ENCODE measurements around the gene BEGAIN. TPM values are rescaled to one million over a fixed set of nuclear protein-coding genes. Genes with fewer than 3 reads are reported as not detected.

The BEGAIN gene
- total RNA-seq, 1 experiment from 2014 or later: 3.3 TPM

DNA sequence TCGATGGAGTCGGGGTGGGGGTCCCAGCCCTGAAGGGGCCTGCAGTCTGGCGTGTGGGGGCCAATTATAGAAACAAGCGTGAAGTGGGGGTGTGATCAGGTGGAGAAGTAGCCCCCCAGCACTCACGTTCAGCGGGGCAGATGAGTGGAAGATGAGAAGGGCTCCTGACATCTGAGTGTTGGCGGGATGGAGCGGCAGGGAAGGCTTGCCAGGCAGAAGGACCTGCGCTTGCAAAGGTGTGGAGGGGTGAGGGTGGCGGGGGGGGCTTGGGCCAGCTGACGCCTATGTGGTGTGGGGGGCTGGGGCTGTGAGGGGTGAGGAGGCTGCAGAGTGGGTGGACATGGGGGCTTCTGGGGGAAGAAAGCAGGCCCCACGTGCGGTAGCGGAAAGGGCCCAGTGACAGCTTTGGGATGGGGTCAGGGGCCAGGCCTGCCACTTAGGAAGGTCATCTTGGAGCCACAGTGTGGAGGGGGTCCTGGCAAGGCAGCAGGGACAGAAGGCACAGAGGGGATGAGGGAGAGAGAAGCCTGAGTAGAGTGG, 22.2 kb upstream of the BEGAIN start:
- no peaks in the 10 kb centered on the region for H3K27me3 ChIP-seq (ENCODE audit: control insufficient read depth, insufficient read depth, low read length)
- no peaks in the 10 kb centered on the region for H3K36me3 ChIP-seq (replicated peaks; ENCODE audit: control insufficient read depth, insufficient read depth, low read length)
- peak; percentile 60 for DNase-seq
- H3K4me3 ChIP-seq (ENCODE audit: insufficient read depth, low read depth, low read length): no peak overlapping the region

DNA sequence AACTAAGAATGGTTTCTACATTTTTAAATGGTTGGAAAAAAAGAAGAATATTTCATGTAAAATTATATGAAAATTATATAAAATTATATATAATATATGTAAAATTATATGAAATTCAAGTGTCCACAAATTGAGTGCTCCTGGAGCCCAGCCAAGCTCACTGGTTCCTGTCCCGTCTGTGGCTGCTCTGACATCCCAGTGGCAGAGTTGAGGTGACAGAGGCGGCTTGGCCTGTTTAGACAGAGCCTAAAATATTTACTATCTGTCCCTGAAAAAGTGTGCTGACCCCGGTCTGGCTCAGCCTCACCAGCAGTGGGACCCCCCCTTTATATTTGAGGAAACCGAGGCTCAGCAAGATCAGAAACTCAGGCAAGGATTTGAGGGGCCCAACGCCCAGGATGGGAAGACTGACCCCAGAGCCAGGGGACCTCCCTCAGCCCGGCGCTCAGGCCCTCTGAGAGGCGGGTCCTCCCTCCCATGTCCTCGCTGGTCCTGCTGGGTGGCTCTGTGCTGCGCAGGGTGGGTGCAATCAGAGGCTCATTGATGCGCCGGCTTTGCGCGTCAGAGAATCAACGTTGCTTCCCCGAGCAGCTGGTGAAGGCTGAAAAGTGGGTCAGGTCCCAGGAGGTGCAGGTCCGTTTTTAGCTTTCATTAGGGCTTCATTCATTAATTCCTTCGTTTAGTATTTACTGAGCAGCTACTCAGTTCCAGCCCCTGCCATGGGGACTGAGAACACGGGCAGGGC, 21.5 kb upstream of the BEGAIN start:
- H3K27me3 ChIP-seq (ENCODE audit: control insufficient read depth, insufficient read depth, low read length): no peaks in the 10 kb centered on the region
- DNase-seq: no peak
- H3K36me3 ChIP-seq (replicated peaks; ENCODE audit: control insufficient read depth, insufficient read depth, low read length): no peaks in the 10 kb centered on the region
- H3K4me3 ChIP-seq (ENCODE audit: insufficient read depth, low read depth, low read length): no peak overlapping the region

DNA sequence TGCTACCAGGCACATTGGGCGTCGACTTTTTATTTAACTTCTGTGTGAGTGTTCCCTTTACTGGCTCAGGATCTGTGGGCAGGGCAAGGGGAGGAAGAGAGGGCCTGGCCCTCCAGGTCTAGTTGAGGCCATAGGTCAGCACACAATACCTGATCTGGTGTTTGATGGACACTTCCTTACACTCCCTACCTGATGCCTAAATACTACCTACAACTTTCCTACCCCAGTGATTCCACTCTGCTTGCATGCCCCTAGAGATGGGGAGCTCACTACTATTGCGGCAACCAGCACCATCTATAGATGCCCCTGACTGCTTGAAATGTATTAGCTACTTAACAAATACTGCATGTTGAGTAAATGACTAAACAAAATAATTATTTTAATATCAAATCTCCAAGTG, 20.8 kb upstream of the BEGAIN start:
- DNase-seq: no peak
- H3K4me3 ChIP-seq (ENCODE audit: insufficient read depth, low read depth, low read length): no peak overlapping the region
- H3K27me3 ChIP-seq (ENCODE audit: control insufficient read depth, insufficient read depth, low read length): no peaks in the 10 kb centered on the region
- no peaks in the 10 kb centered on the region for H3K36me3 ChIP-seq (replicated peaks; ENCODE audit: control insufficient read depth, insufficient read depth, low read length)

DNA sequence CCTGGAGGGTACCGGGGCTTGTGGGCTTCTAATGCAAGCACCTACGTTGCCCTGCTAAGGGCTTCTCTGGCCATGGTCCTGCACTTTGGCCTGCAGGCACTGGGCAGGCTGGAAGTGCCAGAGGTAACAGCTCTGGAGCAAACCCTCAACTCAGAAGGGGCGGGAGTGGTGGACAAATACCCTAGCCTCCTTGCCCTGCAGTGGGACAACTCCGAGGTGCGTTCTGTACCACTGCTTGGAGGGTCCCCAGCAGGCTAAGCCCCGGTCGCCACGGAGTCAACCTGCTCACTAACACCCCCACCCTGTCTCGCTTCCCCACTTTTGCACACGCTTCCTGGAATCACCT, 20.4 kb upstream of the BEGAIN start:
- no peaks in the 10 kb centered on the region for H3K36me3 ChIP-seq (replicated peaks; ENCODE audit: control insufficient read depth, insufficient read depth, low read length)
- peak; percentile 45 for DNase-seq
- H3K4me3 ChIP-seq (ENCODE audit: insufficient read depth, low read depth, low read length): no peak overlapping the region
- no peaks in the 10 kb centered on the region for H3K27me3 ChIP-seq (ENCODE audit: control insufficient read depth, insufficient read depth, low read length)

DNA sequence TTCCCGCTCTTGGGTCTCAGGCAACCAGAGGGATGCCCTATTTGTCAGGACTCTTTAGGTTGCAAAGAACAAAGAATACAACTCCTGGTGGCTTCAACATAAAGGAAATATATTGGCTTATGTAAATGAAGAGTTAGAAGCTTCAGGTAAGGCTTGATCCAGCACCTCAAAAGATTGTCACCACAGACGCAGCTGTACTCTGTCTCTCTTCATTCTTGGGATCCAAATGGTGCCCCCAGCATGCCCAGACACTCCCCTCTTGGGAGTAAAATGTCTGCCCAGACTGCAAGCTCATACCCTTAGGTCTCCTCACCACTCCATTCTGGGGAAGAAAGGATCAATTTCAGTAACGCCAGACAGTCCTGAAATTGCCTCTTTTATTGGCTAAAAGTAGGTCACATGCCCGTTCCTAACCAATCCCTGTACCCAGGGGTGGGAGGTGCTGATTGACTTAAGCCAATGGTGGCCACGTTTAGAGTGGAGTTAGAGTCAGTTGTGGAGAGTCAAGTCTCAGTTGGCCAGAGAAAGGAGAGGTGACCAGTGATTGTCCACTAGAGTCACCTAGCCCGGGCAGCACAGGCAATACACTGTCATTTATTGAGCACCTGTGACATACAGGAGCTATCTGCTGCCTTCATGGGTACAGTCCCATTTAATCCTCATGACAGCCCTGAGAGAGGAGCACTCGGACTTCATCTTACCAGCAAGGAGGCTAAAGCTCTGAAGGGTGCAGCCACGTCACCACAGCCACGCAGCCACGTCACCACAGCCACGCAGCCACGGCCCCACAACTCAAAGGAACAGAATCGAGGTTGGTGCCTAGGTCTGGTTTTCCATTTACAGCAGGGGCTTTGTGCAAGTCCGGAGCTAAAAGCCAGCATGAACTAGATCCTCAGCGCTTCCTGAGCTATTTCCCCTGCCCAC, 19.7 kb upstream of the BEGAIN start:
- no peak overlapping the region for H3K4me3 ChIP-seq (ENCODE audit: insufficient read depth, low read depth, low read length)
- no peaks in the 10 kb centered on the region for H3K27me3 ChIP-seq (ENCODE audit: control insufficient read depth, insufficient read depth, low read length)
- DNase-seq: peak; percentile 42
- no peaks in the 10 kb centered on the region for H3K36me3 ChIP-seq (replicated peaks; ENCODE audit: control insufficient read depth, insufficient read depth, low read length)

DNA sequence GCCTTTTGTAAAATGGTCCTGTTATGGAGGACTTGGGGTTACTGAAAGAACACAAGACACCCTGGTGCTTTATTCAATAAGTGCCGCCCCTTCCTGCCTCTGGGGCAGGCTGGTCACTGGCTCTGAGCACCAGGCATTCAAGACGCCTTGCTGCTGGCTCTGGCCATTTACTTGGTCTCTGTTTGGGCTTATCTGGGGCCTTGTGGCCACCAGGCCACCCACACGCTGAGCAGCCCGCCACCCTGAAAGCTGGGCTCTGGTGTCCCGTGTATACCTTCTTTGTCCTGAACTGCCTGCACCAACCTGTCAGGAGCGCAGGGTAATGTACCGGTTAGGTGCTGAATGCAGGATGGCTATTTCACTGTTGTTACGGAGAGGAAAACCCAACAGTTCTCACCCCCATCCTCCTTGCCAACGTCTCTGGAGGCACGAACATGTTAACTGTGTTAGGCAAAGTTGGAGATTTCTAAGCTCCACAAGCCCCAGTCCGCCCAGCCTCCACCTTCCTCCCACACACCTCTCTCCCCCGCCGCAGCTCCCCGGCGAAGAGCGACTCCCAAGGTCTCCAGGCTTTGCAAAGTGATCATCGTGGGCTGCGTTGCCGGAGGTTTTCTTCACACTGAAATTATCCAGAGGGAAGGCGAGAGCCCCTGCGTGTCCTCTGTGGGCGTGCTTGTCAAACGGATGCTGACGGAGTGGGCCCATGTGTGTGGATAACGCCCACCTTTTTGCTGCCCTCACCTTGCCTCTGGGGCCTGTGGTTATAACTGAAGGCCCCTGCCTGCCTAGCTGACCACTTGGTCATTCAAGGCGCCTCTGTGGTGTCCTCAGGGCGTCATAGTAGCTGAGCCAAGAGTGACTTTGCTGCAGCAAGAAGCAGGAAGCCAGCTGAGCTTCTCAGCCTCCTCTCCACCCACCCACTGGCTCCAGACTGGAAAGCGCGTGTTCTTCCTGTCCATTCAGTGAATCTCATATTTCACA, 18.8 kb upstream of the BEGAIN start:
- no peak overlapping the region for H3K4me3 ChIP-seq (ENCODE audit: insufficient read depth, low read depth, low read length)
- DNase-seq: peak; percentile 60
- no peaks in the 10 kb centered on the region for H3K27me3 ChIP-seq (ENCODE audit: control insufficient read depth, insufficient read depth, low read length)
- H3K36me3 ChIP-seq (replicated peaks; ENCODE audit: control insufficient read depth, insufficient read depth, low read length): no peaks in the 10 kb centered on the region

DNA sequence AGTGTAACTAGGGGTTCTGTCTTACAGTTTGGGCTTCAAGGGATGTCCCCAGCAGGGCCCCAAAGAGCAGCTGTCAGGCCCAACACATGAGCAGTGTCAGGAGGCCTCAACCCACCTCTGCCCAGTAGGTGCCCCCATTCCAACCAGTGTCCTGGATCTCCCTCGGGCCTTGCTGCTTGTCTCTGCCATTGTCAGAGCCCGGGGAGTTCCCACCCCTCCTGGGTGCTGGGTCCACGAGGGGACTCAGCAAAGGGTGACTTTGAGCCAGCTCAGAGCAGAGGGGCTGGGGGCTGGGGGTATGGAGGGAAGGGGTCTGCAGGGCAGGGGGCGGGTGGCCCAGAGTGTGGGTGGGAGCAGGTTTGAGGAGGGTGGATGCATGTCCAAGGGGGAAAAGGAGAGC, 18.0 kb upstream of the BEGAIN start:
- no peaks in the 10 kb centered on the region for H3K36me3 ChIP-seq (replicated peaks; ENCODE audit: control insufficient read depth, insufficient read depth, low read length)
- DNase-seq: peak; percentile 41
- no peaks in the 10 kb centered on the region for H3K27me3 ChIP-seq (ENCODE audit: control insufficient read depth, insufficient read depth, low read length)
- H3K4me3 ChIP-seq (ENCODE audit: insufficient read depth, low read depth, low read length): no peak overlapping the region

DNA sequence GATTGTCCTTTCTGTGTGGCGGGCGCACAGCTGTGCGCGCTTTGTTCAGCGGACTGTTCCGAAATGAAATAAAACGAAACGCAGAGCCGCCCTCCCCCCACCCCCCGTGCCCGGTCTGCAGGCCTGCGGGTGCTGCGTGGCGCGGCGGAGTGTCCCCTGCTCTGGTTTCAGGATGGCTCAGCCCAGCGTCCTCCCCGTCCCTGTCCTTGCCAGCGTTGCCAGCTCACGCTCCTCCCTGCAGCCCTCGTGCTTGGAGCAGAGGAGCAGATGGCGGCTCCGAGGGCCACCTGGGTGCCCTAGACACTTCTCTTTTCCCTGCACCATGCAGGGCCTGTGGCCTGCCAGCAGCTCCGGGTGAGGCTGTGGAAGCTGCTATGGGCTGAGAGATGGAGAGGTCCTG, 17.5 kb upstream of the BEGAIN start:
- no peaks in the 10 kb centered on the region for H3K27me3 ChIP-seq (ENCODE audit: control insufficient read depth, insufficient read depth, low read length)
- H3K4me3 ChIP-seq (ENCODE audit: insufficient read depth, low read depth, low read length): no peak overlapping the region
- no peaks in the 10 kb centered on the region for H3K36me3 ChIP-seq (replicated peaks; ENCODE audit: control insufficient read depth, insufficient read depth, low read length)
- peak; percentile 62 for DNase-seq

DNA sequence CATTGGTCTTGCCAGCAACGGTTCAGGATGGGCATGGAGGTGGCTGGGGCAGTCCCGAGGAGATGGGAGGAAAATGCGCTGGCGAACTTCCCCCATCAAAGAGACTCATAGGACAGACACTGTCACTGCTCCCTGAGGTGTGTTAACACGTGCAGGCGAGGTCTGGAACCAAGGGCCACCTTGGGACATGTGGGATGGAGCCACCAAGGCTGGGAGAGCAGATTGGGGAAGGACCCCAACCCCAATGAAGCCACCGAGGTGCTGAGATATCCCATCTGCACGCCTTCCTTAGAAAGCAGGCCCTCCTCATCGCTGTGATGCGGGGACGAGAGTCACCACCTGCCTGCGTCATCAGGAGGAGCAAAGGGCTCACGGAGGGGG, 16.9 kb upstream of the BEGAIN start:
- DNase-seq: peak; percentile 46
- Histone ChIP-seq H3K4me3 (ENCODE audit: insufficient read depth, low read depth, low read length) (no peak overlapping the region), H3K27me3 (ENCODE audit: control insufficient read depth, insufficient read depth, low read length) (no peaks in the 10 kb centered on the region), H3K36me3 (replicated peaks; ENCODE audit: control insufficient read depth, insufficient read depth, low read length) (no peaks in the 10 kb centered on the region)

DNA sequence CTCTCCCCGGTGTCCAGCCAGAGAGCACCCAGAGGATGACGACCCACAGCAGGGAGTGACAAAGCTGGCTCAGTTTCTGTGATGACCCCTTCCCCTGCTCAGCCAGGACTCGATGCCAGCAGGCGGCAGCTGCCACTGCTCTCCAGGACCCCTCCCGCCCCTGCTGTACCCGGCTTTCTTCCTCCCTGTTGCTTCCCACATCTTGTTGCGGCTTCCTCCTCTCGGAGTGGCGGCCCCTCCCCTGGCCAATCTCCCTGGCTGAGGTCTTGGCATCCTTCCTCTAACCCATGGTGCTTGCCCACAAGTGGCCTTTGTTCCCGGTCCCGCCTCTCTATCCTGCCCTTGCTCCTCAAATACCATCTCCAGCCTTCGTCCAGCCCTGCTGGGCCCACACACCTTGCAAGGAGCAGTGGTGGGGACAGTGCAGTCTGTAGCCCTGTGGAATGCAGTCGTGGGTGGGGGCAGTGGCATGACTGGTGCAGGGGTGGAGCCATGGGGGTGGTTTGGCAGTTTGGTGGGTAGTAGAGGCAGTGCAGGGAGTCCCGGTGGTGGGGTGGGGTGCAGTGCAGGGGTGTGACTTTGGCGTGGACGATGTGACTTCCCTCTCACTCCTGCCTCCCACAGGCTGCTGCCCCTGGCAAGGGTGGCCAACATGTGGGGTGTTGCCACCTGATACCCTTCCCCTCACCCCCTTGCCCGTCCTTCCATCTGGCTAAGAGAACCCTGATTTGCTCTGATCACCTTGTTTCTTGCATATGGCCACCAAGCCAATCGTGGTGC, 16.3 kb upstream of the BEGAIN start:
- H3K36me3 ChIP-seq (replicated peaks; ENCODE audit: control insufficient read depth, insufficient read depth, low read length): no peaks in the 10 kb centered on the region
- peak; percentile 67 for DNase-seq
- H3K27me3 ChIP-seq (ENCODE audit: control insufficient read depth, insufficient read depth, low read length): no peaks in the 10 kb centered on the region; the same call in 1 of the 2 replicates
- no peak overlapping the region for H3K4me3 ChIP-seq (ENCODE audit: insufficient read depth, low read depth, low read length)

DNA sequence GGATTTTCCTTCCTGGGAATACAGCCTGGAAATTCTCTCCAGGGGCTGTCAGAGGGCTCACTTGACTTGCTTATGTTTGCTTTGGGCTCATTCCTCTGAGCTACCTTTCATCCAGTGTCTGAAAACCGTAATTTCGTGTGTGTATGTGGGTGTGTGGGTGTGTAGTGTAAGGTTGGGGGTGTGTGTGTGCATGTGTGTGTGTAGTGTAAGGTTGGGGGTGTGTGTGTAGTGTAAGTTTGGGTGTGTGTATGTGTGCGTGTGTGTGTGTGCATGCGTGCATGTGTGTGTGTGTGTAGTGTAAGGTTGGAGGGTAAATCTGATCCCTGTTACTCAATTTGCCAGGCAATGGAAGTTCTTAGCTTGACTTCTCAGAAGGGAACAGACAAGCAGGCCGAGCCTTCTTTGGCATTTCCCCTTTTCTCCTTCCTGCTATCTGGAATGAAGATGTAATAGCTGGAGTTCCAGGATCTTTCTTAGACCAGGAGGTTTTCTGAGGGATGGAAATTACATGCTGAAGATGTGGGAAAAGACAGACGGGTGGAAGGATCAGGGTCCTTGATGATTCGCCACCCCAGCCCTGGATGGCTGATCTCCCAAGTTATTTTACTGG, 15.5 kb upstream of the BEGAIN start:
- Histone ChIP-seq H3K27me3 (ENCODE audit: control insufficient read depth, insufficient read depth, low read length) (no peaks in the 10 kb centered on the region; the same call in 1 of the 2 replicates), H3K36me3 (replicated peaks; ENCODE audit: control insufficient read depth, insufficient read depth, low read length) (no peaks in the 10 kb centered on the region), H3K4me3 (ENCODE audit: insufficient read depth, low read depth, low read length) (no peak overlapping the region)
- DNase-seq: no peak

DNA sequence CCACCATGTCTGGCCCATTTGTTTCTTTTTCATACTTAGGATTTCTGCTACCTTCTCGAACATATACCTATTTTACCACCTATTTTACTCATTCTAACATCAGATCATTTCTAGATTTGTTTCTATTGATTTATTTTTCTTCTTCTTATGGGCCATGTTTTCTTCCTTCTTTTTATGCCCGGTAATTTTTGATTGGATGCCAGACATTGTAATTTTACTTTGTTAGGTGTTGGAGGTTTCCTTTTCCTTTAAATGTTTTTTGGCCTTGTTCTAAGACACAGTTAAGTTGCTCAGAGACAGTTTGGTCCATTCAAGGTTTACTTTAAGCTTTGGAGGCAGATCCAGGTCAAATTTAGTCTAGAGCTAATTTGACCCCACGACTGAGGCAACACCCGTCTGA, 14.7 kb upstream of the BEGAIN start:
- no peak for DNase-seq
- Histone ChIP-seq H3K36me3 (replicated peaks; ENCODE audit: control insufficient read depth, insufficient read depth, low read length) (no peaks in the 10 kb centered on the region), H3K4me3 (ENCODE audit: insufficient read depth, low read depth, low read length) (no peak overlapping the region), H3K27me3 (ENCODE audit: control insufficient read depth, insufficient read depth, low read length) (no peaks in the 10 kb centered on the region; the same call in 1 of the 2 replicates)

DNA sequence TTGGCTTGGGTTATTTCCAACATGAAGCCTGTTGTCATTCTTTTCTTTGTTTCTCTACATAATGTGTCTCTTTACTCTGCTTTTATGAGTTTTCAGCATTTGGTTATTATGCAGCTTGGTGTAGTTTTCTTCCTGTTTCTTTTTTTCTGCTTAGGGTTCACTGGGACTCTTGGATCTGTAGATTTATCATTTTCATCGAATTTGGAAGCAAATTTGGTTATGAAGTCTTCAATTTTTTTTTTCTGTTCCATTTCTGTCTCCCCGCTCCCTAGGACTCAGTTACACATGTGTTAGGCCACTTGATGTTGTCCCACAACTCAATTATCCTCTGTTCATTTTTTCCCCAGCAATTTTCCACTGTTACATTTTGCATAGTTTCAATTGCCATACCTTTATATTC, 13.8 kb upstream of the BEGAIN start:
- no peak overlapping the region for H3K4me3 ChIP-seq (ENCODE audit: insufficient read depth, low read depth, low read length)
- DNase-seq: no peak
- no peaks in the 10 kb centered on the region; the same call in 1 of the 2 replicates for H3K27me3 ChIP-seq (ENCODE audit: control insufficient read depth, insufficient read depth, low read length)
- no peaks in the 10 kb centered on the region for H3K36me3 ChIP-seq (replicated peaks; ENCODE audit: control insufficient read depth, insufficient read depth, low read length)
